GM23338 (cell line): ENCODE results near the gene SLC17A1. TPM values are rescaled to one million over a fixed set of nuclear protein-coding genes. Genes with fewer than 3 reads are reported as not detected.

Source experiments
- ATAC-seq: fragments of 200-7000 bp; cut with Tn5 transposase; 3 replicates; pipeline ENCODE4 v1.9.1; 2020
- DNase-seq: peaks from one replicate; pipeline ENCODE4 v3.0.0-alpha.2; 2015; ENCODE audit warnings: low spot score
- H2AFZ ChIP-seq: fragments of 200-600 bp; sonication (generic); 2 replicates; pipeline ENCODE4 v1.8.0; 2016; ENCODE audit warnings: antibody characterized with exemption, mild to moderate bottlenecking, moderate library complexity
- H3F3A ChIP-seq: fragments of 200-600 bp; sonication (generic); replicated peaks from 2 replicates; pipeline ENCODE4 v1.8.0; 2017; ENCODE audit warnings: antibody characterized with exemption, mixed run types, low read depth
- H3K27ac ChIP-seq: fragments of 200-600 bp; sonication (generic); 2 replicates; pipeline ENCODE4 v1.6.1; 2016; ENCODE audit warnings: low read depth
- H3K27me3 ChIP-seq: fragments of 200-600 bp; sonication (generic); 2 replicates; pipeline ENCODE4 v1.8.0; 2016; ENCODE audit warnings: mild to moderate bottlenecking, mixed run types, moderate library complexity; ENCODE audit not compliant: insufficient read depth
- H3K36me3 ChIP-seq: fragments of 200-600 bp; sonication (generic); 2 replicates; pipeline ENCODE4 v1.8.0; 2016; ENCODE audit warnings: mild to moderate bottlenecking; ENCODE audit not compliant: insufficient read depth
- H3K4me1 ChIP-seq: fragments of 200-600 bp; sonication (generic); 2 replicates; pipeline ENCODE4 v1.8.0; 2016; ENCODE audit warnings: mild to moderate bottlenecking, moderate library complexity; ENCODE audit not compliant: insufficient read depth
- H3K4me2 ChIP-seq: fragments of 200-600 bp; sonication (generic); 2 replicates; pipeline ENCODE4 v1.7.1; 2017; ENCODE audit warnings: mixed run types
- H3K4me3 ChIP-seq: fragments of 200-600 bp; sonication (generic); 2 replicates; pipeline ENCODE4 v1.6.1; 2016; ENCODE audit warnings: mixed run types
- H3K79me2 ChIP-seq: fragments of 200-600 bp; sonication (generic); replicated peaks from 2 replicates; pipeline ENCODE4 v1.8.0; 2017; ENCODE audit warnings: mild to moderate bottlenecking; ENCODE audit not compliant: insufficient read depth
- H3K9me2 ChIP-seq: fragments of 200-600 bp; sonication (generic); 2 replicates; pipeline ENCODE4 v1.8.0; 2017; ENCODE audit not compliant: insufficient read depth
- H4K20me1 ChIP-seq: fragments of 200-600 bp; sonication (generic); replicated peaks from 2 replicates; pipeline ENCODE4 v1.8.0; 2017; ENCODE audit warnings: mild to moderate bottlenecking; ENCODE audit not compliant: insufficient read depth
- H3K27ac Mint-ChIP-seq: 2 replicates; pipeline ENCODE4 v1.8.0; 2020; ENCODE audit warnings: inconsistent platforms, mild to moderate bottlenecking, moderate library complexity, mixed read lengths
- H3K27me3 Mint-ChIP-seq: 3 replicates; pipeline ENCODE4 v1.8.0; 2022; ENCODE audit warnings: low read depth, mild to moderate bottlenecking, moderate library complexity, mixed read lengths, inconsistent platforms; ENCODE audit not compliant: insufficient read depth, poor library complexity
- H3K36me3 Mint-ChIP-seq: 3 replicates; pipeline ENCODE4 v1.8.0; 2021; ENCODE audit warnings: low read depth, mild to moderate bottlenecking, inconsistent platforms, moderate library complexity, mixed read lengths
- H3K4me1 Mint-ChIP-seq: 3 replicates; pipeline ENCODE4 v1.8.0; 2020; ENCODE audit warnings: mild to moderate bottlenecking, inconsistent platforms, mixed read lengths
- H3K4me3 Mint-ChIP-seq: 3 replicates; pipeline ENCODE4 v1.8.0; 2021; ENCODE audit warnings: moderate library complexity, mild to moderate bottlenecking, inconsistent platforms, mixed read lengths
- H3K9me3 Mint-ChIP-seq: 3 replicates; pipeline ENCODE4 v1.8.0; 2020; ENCODE audit warnings: moderate library complexity, mild to moderate bottlenecking, inconsistent platforms, mixed read lengths
- CTCF ChIP-seq, 2 experiments: fragments of 200-600 bp in 1 of 2; sonication (generic) in 1 of 2; conservative IDR thresholded peaks; 2 replicates each; pipeline versions ENCODE4 v1.5.1 to v1.6.1; 2016 to 2017; ENCODE audit warnings: antibody characterized with exemption in 2 of 2, low read depth in 2 of 2, mild to moderate bottlenecking in 2 of 2, moderate library complexity in 1 of 2
- ETS1 ChIP-seq: IDR thresholded peaks from 2 replicates; pipeline ENCODE4 v1.6.1; 2016; ENCODE audit warnings: antibody characterized with exemption
- JUNB ChIP-seq: IDR thresholded peaks from one replicate; pipeline ENCODE4 v1.6.1; 2016; ENCODE audit warnings: antibody characterized with exemption; ENCODE audit not compliant: unreplicated experiment
- REST ChIP-seq: IDR thresholded peaks from one replicate; pipeline ENCODE4 v1.6.1; 2018; ENCODE audit warnings: antibody characterized with exemption; ENCODE audit not compliant: unreplicated experiment
- ZNF331 ChIP-seq: fragments of 250-450 bp; sonication (Bioruptor Pico); IDR thresholded peaks from 2 replicates; pipeline ENCODE4 v1.5.0; 2020; ENCODE audit warnings: low read depth, mild to moderate bottlenecking, moderate library complexity
- ZNF462 ChIP-seq: fragments of 250-450 bp; sonication (Bioruptor Pico); IDR thresholded peaks from 2 replicates; pipeline ENCODE4 v1.5.0; 2020; ENCODE audit warnings: mild to moderate bottlenecking, moderate library complexity
- polyA plus RNA-seq: library from polyadenylated mRNA; unstranded; fragments of >200 nt; fragmentation: Nextera tagmentation; extraction: Ambion mirVana; gene quantifications from 2 replicates; pipeline ENCODE4 v1.2.1, GENCODE V29; 2016
- total RNA-seq: library from RNA; depleted of rRNA; stranded (reverse); fragments of >200 nt; shearing (Covaris generic); gene quantifications from 2 replicates; pipeline ENCODE4 v1.2.3, GENCODE V29; 2014

SLC17A1 gene
- total and polyA plus RNA-seq, 2 experiments from 2014 or later, result not detected

GRCh38 chr6:25750906-25751305 lies 80.9 kb downstream of the SLC17A1 start:
- H3K4me1 ChIP-seq, result no peaks in the 10 kb centered on the region
- Mint-ChIP-seq H3K9me3 (no peaks in the 10 kb centered on the region), H3K27ac (no peak overlapping the region), H3K4me3 (no peak overlapping the region), H3K4me1 (no peaks in the 10 kb centered on the region), H3K27me3 (peaks cover under 1% of the 10 kb centered on the region), H3K36me3 (no peaks in the 10 kb centered on the region)
- H2AFZ ChIP-seq, result no peak overlapping the region
- H3K4me3 ChIP-seq, result no peak overlapping the region
- H3K27ac ChIP-seq, result no peak overlapping the region
- ATAC-seq (no peak), DNase-seq (no peak)
- H3K36me3 ChIP-seq, result no peaks in the 10 kb centered on the region
- no peak for TF ChIP-seq CTCF (conservative IDR thresholded peaks at IDR 0.05; ENCODE audit: low read depth in 2 of 2)
- TF ChIP-seq ZNF331 (CRISPR knock-in tag), result no peak
- TF ChIP-seq ZNF462 (CRISPR knock-in tag), result no peak
- TF ChIP-seq REST, result no peak
- TF ChIP-seq JUNB, result no peak
- TF ChIP-seq ETS1, result no peak
- H3F3A ChIP-seq, result no peaks in the 10 kb centered on the region
- no peak overlapping the region for H3K4me2 ChIP-seq
- peaks cover 7% of the 10 kb centered on the region; the same call in 1 of the 2 replicates for H3K9me2 ChIP-seq
- no peaks in the 10 kb centered on the region for H3K79me2 ChIP-seq
- no peaks in the 10 kb centered on the region for H4K20me1 ChIP-seq
- H3K27me3 ChIP-seq, result no peaks in the 10 kb centered on the region
